GM19043 (cell line): Measurements from ENCODE around the gene METTL26.
"Not testable (repeated sequence)": the region's sequence is repeated elsewhere in the genome, so short reads cannot be mapped to it uniquely, and the experiment has no call there.

Experiments
- ATAC-seq: cut with Tn5 transposase; IDR thresholded peaks from one replicate; pipeline ENCODE4 v1.9.1; 2021; ENCODE audit warnings: low read depth; ENCODE audit not compliant: unreplicated experiment

The METTL26 gene

GRCh38 chr16:606656-607307 is 29.3 kb downstream of the METTL26 start:
- no peak for ATAC-seq

GRCh38 chr16:603933-604332 is 32.2 kb downstream of the METTL26 start:
- ATAC-seq, result no peak

- no peak for ATAC-seq
These were observed 35.3 kb downstream of the METTL26 start for GRCh38 chr16:600781-601180.

- no peak for ATAC-seq
These were observed 37.0 kb downstream of the METTL26 start for GRCh38 chr16:598823-599739.

GRCh38 chr16:597655-598054 is 38.5 kb downstream of the METTL26 start:
- not testable (repeated sequence) for ATAC-seq

- no peak for ATAC-seq
These were observed 39.4 kb downstream of the METTL26 start for GRCh38 chr16:596736-597060.

GRCh38 chr16:595942-596735 is 40.0 kb downstream of the METTL26 start:
- ATAC-seq, result no peak

GRCh38 chr16:595094-595528 is 41.0 kb downstream of the METTL26 start:
- no peak for ATAC-seq

- no peak for ATAC-seq
These were observed 42.3 kb downstream of the METTL26 start for GRCh38 chr16:593807-594206.

GRCh38 chr16:593406-593805 is 42.7 kb downstream of the METTL26 start:
- no peak for ATAC-seq

- ATAC-seq, result no peak
These were observed 43.4 kb downstream of the METTL26 start for GRCh38 chr16:592518-593306.

GRCh38 chr16:591892-592517 is 44.1 kb downstream of the METTL26 start:
- ATAC-seq, result no peak

- ATAC-seq, result no peak
These were observed 44.9 kb downstream of the METTL26 start for GRCh38 chr16:591231-591630.

- ATAC-seq, result no peak
These were observed 45.3 kb downstream of the METTL26 start for GRCh38 chr16:590815-591200.

- no peak for ATAC-seq
These were observed 45.8 kb downstream of the METTL26 start for GRCh38 chr16:590188-590814.

GRCh38 chr16:589658-590187 is 46.4 kb downstream of the METTL26 start, which contains the start of gene RAB40C:
TSS of gene RAB40C (plus strand) at chr16:590066. CDS start at chr16:590292, 226 bp downstream.
- ATAC-seq, result peak; percentile 77

GRCh38 chr16:588889-589657 is 47.0 kb downstream of the METTL26 start:
- peak; percentile 63 for ATAC-seq

GRCh38 chr16:588639-588888 is 47.5 kb downstream of the METTL26 start:
- peak; percentile 9 for ATAC-seq
